OCI-LY3 (cell line): ENCODE data around the gene KREMEN1.
"Not testable (repeated sequence)": the region's sequence is repeated elsewhere in the genome, so short reads cannot be mapped to it uniquely, and the experiment has no call there.

Experiments used
- EZH2phosphoT487 ChIP-seq: fragments of 200-600 bp; shearing (Covaris generic); IDR thresholded peaks from 2 replicates; pipeline ENCODE4 v1.6.1; 2018; ENCODE audit warnings: antibody characterized with exemption, mixed run types, low read depth
- TF ChIP-seq, protein P1 (sequence below): fragments of 200-600, 300-600 bp; sonication (generic); IDR thresholded peaks from 2 replicates; pipeline ENCODE4 v1.5.1; 2014; ENCODE audit warnings: antibody characterized with exemption, low read length, low read depth

DNA sequence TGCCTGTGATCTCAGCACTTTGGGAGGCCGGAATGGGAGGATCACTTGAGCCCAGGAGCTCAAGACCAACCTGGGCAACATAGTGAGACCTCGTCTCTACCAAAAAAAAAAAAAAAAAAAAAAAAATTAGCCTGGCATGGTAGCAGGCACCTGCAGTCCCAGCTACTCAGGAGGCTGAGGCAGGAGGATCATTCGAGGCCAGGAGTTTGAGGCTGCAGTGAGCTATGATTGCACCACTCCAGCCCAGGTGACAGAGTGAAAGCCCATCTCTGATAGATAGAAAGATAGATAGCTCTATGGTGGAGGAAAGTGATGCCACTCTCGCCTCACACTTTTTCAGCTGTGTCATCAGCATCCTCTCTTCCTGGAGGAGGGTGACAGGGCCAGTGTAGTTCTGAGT lies 33.2 kb upstream of the KREMEN1 start:
- TF ChIP-seq EZH2phosphoT487, result not testable (repeated sequence)
- TF ChIP-seq, protein P1, sequence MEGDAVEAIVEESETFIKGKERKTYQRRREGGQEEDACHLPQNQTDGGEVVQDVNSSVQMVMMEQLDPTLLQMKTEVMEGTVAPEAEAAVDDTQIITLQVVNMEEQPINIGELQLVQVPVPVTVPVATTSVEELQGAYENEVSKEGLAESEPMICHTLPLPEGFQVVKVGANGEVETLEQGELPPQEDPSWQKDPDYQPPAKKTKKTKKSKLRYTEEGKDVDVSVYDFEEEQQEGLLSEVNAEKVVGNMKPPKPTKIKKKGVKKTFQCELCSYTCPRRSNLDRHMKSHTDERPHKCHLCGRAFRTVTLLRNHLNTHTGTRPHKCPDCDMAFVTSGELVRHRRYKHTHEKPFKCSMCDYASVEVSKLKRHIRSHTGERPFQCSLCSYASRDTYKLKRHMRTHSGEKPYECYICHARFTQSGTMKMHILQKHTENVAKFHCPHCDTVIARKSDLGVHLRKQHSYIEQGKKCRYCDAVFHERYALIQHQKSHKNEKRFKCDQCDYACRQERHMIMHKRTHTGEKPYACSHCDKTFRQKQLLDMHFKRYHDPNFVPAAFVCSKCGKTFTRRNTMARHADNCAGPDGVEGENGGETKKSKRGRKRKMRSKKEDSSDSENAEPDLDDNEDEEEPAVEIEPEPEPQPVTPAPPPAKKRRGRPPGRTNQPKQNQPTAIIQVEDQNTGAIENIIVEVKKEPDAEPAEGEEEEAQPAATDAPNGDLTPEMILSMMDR, result not testable (repeated sequence)
